Caki2 (cell line): ENCODE results near the gene PTPRF. TPM values are rescaled to one million over a fixed set of nuclear protein-coding genes. Genes with fewer than 3 reads are reported as not detected.

Experiments used
- DNase-seq: peaks from one replicate; pipeline ENCODE4 v3.0.0-alpha.2; 2015; ENCODE audit warnings: low read depth
- in situ Hi-C: cut with HindIII; loops from 2 replicates; pipeline ENCODE4 v1.10.0; 2016; ENCODE audit warnings: low sequenced_read_pairs, low pct_unique_long_range_greater_than_20kb, mixed read lengths
- total RNA-seq: library from RNA; depleted of rRNA; stranded (reverse); fragments of >200 nt; shearing (Covaris generic); gene quantifications from 2 replicates; pipeline ENCODE4 v1.2.3, GENCODE V29; 2014; ENCODE audit warnings: low replicate concordance

PTPRF gene
- total RNA-seq, 1 experiment from 2014 or later: 74.1 TPM

- no peak for DNase-seq
- in situ Hi-C loops: no loop called here
Measured at GRCh38 chr1:43532716-43533115, 2.0 kb downstream of the PTPRF start.

- no peak for DNase-seq
- in situ Hi-C loops: no loop called here
Measured at GRCh38 chr1:43533584-43533983, 2.9 kb downstream of the PTPRF start.

- DNase-seq: no peak
- in situ Hi-C loops: no loop called here
Measured at GRCh38 chr1:43534256-43534655, 3.6 kb downstream of the PTPRF start.

GRCh38 chr1:43536196-43536863, 5.6 kb downstream of the PTPRF start:
- no peak for DNase-seq
- in situ Hi-C loops: no loop called here

- in situ Hi-C loops: no loop called here
- no peak for DNase-seq
Measured at GRCh38 chr1:43536864-43537358, 6.2 kb downstream of the PTPRF start.

- DNase-seq: no peak
- in situ Hi-C loops: no loop called here
Measured at GRCh38 chr1:43537423-43538142, 6.9 kb downstream of the PTPRF start.

GRCh38 chr1:43538143-43538487, 7.4 kb downstream of the PTPRF start:
- no peak for DNase-seq
- in situ Hi-C loops: no loop called here

- in situ Hi-C loops: no loop called here
- no peak for DNase-seq
Measured at GRCh38 chr1:43538969-43539368, 8.3 kb downstream of the PTPRF start.

- no peak for DNase-seq
- in situ Hi-C loops: no loop called here
Measured at GRCh38 chr1:43539726-43540434, 9.2 kb downstream of the PTPRF start.

GRCh38 chr1:43540653-43541071, 10.0 kb downstream of the PTPRF start:
- in situ Hi-C loops: no loop called here
- DNase-seq: no peak

- in situ Hi-C loops: no loop called here
Measured at GRCh38 chr1:43541141-43541540, 10.5 kb downstream of the PTPRF start.

GRCh38 chr1:43541721-43542401, 11.2 kb downstream of the PTPRF start:
- no peak for DNase-seq
- in situ Hi-C loops: no loop called here

More at GRCh38 chr1:43541141-43541540, 10.5 kb downstream of the PTPRF start:
- DNase-seq: no peak

- no peak for DNase-seq
- in situ Hi-C loops: no loop called here
Measured at GRCh38 chr1:43542527-43543458, 12.1 kb downstream of the PTPRF start.

GRCh38 chr1:43543567-43543966, 12.9 kb downstream of the PTPRF start:
- in situ Hi-C loops: no loop called here
- no peak for DNase-seq

GRCh38 chr1:43545339-43545694, 14.6 kb downstream of the PTPRF start:
- no peak for DNase-seq
- in situ Hi-C loops: no loop called here

- in situ Hi-C loops: no loop called here
- peak; percentile 68 for DNase-seq
Measured at GRCh38 chr1:43545695-43546387, 15.2 kb downstream of the PTPRF start.

- DNase-seq: no peak
- in situ Hi-C loops: no loop called here
Measured at GRCh38 chr1:43546388-43547100, 15.9 kb downstream of the PTPRF start.
